Measurements from ENCODE around the gene RTL10. TPM values are rescaled to one million over a fixed set of nuclear protein-coding genes. Genes with fewer than 3 reads are reported as not detected.

Gene RTL10
- total and polyA plus RNA-seq, 10 of the 15 experiments (the other 5 are each of a cell fraction or from before 2014, with no cell fraction given): 5.3 to 18.1 (median 10.3) TPM

DNA sequence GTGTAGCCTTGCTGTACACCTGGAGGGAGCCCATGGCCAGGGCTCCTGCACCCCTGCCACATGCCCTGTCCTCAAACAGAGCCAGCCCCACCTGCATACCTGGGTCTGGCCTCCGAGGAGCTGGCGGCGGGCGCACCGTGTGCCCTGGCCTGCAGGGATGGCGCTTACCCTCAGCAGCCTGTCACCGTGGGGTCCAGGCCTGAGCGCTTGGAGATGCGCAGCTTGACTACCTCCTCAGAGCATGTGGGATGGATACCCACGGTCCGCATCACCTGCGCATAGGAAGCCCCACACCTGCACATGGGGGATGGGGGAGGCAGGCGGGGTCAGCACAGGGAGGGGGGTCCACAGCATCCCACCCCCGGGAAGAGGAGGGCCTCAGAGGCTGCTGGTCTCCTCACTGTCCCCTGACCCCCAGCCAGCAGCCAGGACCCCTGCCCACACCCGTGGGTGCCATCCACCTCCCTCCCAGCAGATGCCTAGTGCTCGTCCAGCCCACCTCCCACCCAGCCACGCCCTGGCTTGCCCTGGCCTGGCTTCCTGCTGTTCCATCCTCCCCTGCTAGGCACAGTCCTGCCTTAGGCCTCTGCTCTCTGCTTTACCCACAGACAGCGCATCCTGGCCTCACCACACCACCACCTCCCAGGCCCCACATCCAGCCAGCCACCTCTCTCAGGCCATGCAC is 22.4 kb upstream of the RTL10 start:
- Histone ChIP-seq H2AFZ (ENCODE audit: control insufficient read depth, low read depth, low read length) (no peak overlapping the region), H3K9me3 (replicated peaks; ENCODE audit: control insufficient read depth, insufficient read depth, low read length) (no peaks in the 10 kb centered on the region), H3K9ac (ENCODE audit: control insufficient read depth, insufficient read depth, low read length) (no peak overlapping the region), H3K27me3 (replicated peaks in 1 of 2; ENCODE audit: control insufficient read depth in 2 of 2, insufficient read depth in 2 of 2, low read length in 1 of 2) (no peaks in the 10 kb centered on the region), H3K36me3 (ENCODE audit: control insufficient read depth in 2 of 2, insufficient read depth in 2 of 2, low read length in 1 of 2) (no peaks in the 10 kb centered on the region), H3K4me2 (ENCODE audit: control insufficient read depth, insufficient read depth) (no peak overlapping the region), H3K27ac (ENCODE audit: control insufficient read depth, insufficient read depth) (no peak overlapping the region), H3K4me3 (no peak overlapping the region), H3K79me2 (ENCODE audit: control insufficient read depth, insufficient read depth, low read length) (no peaks in the 10 kb centered on the region), H3K4me1 (ENCODE audit: control insufficient read depth, insufficient read depth, low read length) (no peaks in the 10 kb centered on the region), H4K20me1 (ENCODE audit: control insufficient read depth, insufficient read depth) (no peaks in the 10 kb centered on the region)
- ChIA-PET SMC1A (ENCODE audit: uncharacterized antibody, unreplicated experiment) (no interaction called here), RAD21 (ENCODE audit: unreplicated experiment) (no interaction called here), CTCF (no interaction called here), POLR2A (no interaction called here)
- in situ Hi-C loops (cut with MboI): no loop called here
- DNase-seq (ENCODE audit: low read depth, low spot score) (no peak), FAIRE-seq (no peak), ATAC-seq (no peak)
- no TSS peak for BruUV-seq (replicated peaks)
- 63% methylated on average over 18 of the region's 18 CpGs for WGBS (ENCODE audit: insufficient coverage, insufficient replicate concordance, low lambda C conversion rate, missing lambda C conversion rate)
- TF ChIP-seq, protein P1, sequence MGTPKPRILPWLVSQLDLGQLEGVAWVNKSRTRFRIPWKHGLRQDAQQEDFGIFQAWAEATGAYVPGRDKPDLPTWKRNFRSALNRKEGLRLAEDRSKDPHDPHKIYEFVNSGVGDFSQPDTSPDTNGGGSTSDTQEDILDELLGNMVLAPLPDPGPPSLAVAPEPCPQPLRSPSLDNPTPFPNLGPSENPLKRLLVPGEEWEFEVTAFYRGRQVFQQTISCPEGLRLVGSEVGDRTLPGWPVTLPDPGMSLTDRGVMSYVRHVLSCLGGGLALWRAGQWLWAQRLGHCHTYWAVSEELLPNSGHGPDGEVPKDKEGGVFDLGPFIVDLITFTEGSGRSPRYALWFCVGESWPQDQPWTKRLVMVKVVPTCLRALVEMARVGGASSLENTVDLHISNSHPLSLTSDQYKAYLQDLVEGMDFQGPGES (IDR thresholded peaks at IDR 0.05): no peak
- TF ChIP-seq NR2F1 (conservative IDR thresholded peaks at IDR 0.05) (no peak), POU2F2 (IDR thresholded peaks at IDR 0.05; ENCODE audit: borderline replicate concordance, low read depth, low read length) (no peak), EZH2 (IDR thresholded peaks at IDR 0.05; ENCODE audit: borderline replicate concordance, control insufficient read depth, low read depth, low read length) (no peak), ZNF384 (IDR thresholded peaks at IDR 0.05; ENCODE audit: borderline replicate concordance, low read depth, low read length) (no peak), TARDBP (IDR thresholded peaks at IDR 0.05; ENCODE audit: borderline replicate concordance) (no peak), NFYB (IDR thresholded peaks at IDR 0.05; ENCODE audit: insufficient read depth, low read depth, low read length) (no peak), CREM (IDR thresholded peaks at IDR 0.05; ENCODE audit: low read depth) (no peak), HDAC2 (IDR thresholded peaks at IDR 0.05) (no peak), RBBP5 (conservative IDR thresholded peaks at IDR 0.05) (no peak), MTA3 (IDR thresholded peaks at IDR 0.05; ENCODE audit: borderline replicate concordance, low read length) (no peak), GABPA (IDR thresholded peaks at IDR 0.05; ENCODE audit: low read depth) (no peak)
- intact Hi-C loops (cut with micrococcal nuclease; ENCODE audit: unreplicated experiment): no loop called here
